SKM-1 treated with dmso at 0.1 percent for 144 hours (cell line): Measurements from ENCODE around the gene RNF10.
"Not testable (repeated sequence)": the region's sequence is repeated elsewhere in the genome, so short reads cannot be mapped to it uniquely, and the experiment has no call there.

Source experiments
- DNase-seq: peaks from one replicate; lab custom pipeline; 2025; ENCODE audit not compliant: unreplicated experiment; lab: John Stamatoyannopoulos, UW

RNF10 gene

DNA sequence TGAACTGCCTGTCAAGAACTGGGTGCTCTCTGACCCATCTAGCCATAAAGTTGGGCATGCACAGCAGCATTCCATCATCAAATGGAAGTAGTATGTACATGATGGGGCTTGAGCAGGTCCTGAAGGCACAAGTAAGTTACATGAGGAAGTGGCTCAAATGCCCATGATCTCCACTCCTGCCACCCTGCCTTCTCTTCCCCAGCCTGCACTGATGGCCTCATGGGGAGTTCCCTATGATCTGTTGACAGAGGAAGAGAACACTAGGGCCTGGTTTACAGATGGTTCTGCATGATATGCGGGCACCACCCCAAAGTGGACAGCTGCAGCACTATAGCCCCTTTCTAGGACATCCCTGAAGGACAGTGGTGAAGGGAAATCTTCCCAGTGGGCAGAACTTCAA is 77.4 kb downstream of the RNF10 start:
- DNase-seq: not testable (repeated sequence)

DNA sequence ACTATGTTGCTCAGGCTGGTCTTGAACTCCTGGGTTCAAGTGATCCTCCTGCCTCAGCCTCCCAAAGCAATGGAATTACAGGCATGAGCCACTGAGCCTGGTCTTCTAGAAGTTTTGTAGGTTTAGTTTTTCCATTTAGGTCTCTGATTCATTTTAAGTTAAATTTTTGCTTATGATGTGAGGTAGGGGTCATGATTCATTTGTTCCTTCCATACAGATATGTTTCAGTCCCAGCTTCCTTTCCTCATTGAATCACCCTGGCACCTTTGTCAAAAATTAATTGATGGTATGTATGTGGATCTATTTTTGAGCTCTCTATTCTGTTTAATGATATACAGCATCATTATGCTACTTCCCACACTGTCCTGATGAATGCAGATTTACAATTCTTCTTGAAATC is 80.7 kb downstream of the RNF10 start:
- DNase-seq: no peak

- not testable (repeated sequence) for DNase-seq
Observed at GRCh38 chr12:120617193-120617592, 83.0 kb downstream of the RNF10 start.

- DNase-seq: not testable (repeated sequence)
Observed at GRCh38 chr12:120617767-120618166, 83.6 kb downstream of the RNF10 start.

DNA sequence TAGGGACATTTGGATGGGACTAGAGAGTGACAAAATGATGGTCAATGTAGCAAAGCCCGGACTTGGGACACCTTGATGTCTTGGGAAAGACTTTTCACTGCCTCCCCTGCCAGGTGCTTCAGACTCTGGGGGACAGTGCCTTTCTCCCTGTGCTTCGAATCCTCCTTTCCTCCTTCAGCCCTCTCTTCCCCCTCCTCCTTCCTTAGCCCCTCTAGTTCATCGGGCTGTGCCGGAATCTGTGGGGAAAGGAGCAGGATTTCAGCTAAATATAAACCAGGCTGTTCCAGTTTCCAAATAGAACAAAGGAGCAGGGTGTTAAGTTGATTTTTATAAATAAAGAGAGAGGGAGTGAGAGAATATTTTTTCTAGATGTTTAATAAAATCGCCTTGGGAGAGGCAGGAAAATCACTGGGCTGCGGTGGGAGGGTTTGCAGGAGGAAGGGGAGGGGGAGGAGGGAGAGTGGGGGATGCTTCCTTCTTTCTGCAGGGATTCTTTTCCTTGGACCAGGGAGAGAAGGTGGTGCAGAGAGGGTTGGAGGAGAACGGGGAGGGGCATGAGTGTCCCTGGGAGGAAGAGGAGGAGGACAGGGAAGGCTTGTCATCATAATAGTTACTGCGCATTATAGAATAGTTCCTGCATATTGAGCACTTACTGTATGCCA is 84.9 kb downstream of the RNF10 start:
- no peak for DNase-seq

DNA sequence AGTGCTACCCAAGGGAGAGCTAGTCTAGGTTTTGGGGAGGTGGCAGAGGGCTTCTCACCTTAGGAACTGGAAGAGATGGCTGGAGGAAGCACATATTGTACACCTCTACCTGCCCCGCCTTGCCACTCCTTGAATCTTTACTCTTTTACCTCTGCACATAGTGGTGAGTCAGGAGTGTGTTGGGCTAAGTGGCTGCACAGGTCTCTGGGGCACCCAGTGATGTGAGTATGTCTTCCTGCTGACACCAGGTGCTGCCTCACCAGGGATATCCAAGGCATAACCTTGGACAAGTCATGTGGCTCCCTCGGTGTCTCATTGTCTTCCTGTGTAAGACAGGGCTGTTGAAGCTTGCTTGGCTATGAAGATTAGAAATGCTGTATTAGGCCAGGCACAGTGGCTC is 86.5 kb downstream of the RNF10 start:
- DNase-seq: no peak

- DNase-seq: no peak
Observed at GRCh38 chr12:120625557-120626419, 91.6 kb downstream of the RNF10 start.
